HG03159 (cell line): ENCODE measurements around the gene FMN1.
"Not testable (repeated sequence)": the region's sequence is repeated elsewhere in the genome, so short reads cannot be mapped to it uniquely, and the experiment has no call there.

ENCODE experiments used
- ATAC-seq: cut with Tn5 transposase; IDR thresholded peaks from one replicate; pipeline ENCODE4 v1.9.1; 2021; ENCODE audit warnings: mild to moderate bottlenecking, moderate library complexity; ENCODE audit not compliant: unreplicated experiment

The FMN1 gene

GRCh38 chr15:32871883-32872282 is 322.6 kb downstream of the FMN1 start:
- ATAC-seq, result no peak

DNA sequence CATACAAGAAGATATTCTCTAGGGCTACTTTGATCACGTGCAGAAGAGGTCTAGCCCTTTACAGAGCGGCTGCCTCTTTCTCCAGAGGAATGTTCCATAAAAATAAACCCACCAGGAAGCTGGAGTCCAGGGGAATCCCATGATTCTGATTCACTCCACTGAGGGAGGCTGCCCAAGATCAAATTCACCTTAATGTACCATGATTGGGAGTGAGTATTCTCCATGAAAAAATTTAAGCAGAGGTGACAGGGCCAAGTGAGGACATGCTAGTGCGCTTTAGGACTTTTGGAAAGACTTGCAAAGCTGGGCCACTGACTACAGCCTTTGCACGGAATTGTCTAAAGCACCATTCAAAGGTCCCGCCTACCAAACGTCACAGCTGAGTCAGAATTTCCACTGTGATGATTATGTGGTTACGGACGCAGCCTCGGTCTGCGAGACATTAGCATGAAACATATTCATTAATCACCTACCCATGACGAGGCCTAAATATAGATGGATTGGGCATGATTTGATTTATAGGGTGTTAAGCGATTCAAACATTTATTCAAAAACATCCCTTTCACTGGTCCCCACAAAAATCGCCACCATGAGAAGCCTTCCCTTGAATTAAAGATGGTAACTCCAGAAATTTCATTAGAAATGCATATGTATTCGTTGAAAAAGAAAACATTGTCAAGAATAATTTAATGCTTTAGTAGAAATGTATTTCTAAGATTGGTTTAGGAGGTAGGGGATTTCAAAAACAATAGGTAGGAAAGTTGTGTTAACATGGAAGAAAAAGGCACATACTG is 324.1 kb downstream of the FMN1 start:
- ATAC-seq, result peak; percentile 45

DNA sequence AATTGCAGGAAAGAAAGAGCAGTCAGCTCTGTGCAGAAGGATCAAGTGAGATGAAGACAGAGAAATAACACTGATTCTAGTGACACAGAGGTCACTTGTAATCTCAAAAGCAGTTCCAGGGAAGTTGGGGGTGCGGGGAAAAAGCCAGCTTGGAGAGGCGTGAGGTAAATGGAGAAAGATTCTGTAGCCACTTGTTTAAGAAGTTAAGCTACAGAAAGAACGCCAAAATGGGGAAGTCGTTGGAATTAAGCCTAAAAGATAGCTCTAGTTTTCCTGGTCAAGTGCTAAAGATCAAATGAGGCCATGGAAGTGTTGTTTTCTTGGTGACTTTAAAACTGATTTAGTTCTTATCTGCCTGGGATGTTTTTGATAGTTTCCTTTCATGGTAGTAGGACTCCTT is 324.7 kb downstream of the FMN1 start:
- no peak for ATAC-seq

DNA sequence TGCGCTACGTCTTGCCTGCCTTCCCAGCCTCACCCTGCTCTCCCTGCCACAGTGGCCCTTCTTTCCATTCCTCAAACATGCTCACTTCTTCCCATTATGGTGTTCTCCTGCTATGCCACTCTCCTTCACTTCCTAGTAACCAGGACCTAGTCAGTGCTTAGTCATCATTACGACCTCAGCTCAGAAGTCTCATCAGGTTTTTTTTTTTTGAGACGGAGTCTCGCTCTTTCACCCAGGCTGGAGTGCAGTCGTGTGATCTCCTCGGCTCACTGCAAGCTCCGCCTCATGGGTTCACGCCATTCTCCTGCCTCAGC is 327.2 kb downstream of the FMN1 start:
- ATAC-seq, result no peak

DNA sequence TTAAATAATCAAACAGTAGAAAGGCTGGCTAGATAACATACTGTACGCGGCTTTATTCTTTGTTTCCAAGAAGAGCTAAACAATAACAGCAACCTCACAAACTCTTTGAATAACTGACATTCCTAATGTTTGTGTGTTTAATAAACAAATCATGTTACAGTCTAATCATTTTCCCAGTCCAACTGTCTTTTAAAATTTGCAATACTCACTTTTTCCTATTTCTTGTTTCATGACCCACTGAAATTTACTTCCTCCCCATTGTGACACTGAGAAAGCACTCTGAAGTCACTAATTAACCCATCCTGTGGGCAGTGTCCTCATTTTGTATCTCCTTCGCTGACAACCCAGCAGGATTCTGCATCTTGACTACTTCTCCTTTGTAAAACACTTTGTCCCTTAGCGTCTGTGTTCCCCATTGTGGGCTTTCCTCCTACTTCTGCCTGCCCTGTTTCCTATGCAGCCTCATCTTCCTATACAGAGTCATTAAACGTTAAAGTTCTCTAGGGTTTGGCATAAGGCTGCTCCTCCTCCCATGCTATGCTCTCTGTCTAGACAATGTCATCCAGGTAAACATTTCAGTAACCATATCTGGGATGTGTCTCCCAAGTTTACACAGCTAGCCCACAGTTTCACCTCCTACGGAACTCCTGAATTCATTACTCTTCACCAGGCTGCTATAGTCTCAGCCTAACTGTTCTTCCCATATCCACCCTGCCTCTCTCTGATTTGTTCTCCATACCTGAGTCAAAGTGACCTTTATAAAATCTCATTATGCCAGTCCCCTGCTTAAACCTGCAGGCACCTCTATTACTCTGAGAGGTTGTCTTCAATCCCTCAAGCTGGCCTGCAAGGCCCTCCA is 327.8 kb downstream of the FMN1 start:
- ATAC-seq, result no peak

DNA sequence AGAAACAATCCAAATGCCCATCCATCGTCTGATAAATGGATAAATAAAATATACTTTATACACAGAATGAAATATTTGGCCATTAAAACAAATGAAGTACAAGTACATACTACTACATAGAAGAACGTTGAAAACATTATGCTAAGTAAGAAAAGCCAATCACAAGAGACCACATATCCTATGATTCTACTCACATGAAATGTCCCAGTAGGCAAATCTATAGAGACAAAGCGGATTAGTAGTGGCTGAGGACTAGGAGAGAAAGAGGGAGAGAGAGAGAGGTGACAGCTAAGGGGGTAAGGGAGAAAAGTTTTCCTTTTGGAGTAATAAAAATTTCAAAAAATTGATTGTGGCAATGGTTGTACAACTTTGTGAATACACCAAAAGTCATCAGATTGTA is 329.7 kb downstream of the FMN1 start:
- ATAC-seq, result no peak

DNA sequence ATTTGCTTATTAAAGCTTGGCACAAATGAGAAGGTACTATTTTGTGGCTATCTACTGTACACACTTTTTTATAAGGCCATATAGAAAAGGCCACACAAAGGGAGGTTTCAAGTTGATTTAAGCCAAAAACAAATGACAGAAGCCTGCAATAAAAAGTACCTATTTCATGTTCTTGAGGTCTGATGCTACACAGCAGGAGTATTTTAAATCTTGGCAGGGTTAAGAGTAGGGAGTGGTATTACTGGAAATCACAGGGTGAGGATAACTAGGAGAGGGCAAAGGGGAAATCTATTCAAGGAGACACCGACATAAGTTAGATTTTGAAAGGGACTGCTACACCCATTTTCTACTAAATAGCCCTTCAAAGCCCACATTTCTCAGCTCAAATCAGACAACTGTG is 330.5 kb downstream of the FMN1 start:
- ATAC-seq, result no peak

- no peak for ATAC-seq
Observed at GRCh38 chr15:32861761-32862160, 332.8 kb downstream of the FMN1 start.

DNA sequence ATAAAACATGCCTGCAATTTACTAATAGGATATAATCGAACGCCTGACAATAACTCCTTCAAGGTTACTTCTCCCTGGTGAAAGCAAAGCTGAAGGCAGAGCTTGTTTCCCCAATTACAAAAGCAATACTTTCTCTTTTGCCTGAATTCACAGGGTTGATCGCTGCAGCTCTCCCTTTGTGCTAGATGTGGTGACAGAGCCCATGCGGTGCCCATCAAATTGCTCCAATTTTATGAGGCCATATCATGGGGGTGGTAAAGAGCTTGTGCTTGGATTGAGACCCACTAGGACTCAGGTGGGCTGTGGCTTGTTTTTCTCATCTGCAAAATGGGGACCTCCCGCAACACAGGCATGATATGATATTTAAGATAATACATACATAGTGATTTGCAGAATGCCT is 333.3 kb downstream of the FMN1 start:
- ATAC-seq, result no peak

DNA sequence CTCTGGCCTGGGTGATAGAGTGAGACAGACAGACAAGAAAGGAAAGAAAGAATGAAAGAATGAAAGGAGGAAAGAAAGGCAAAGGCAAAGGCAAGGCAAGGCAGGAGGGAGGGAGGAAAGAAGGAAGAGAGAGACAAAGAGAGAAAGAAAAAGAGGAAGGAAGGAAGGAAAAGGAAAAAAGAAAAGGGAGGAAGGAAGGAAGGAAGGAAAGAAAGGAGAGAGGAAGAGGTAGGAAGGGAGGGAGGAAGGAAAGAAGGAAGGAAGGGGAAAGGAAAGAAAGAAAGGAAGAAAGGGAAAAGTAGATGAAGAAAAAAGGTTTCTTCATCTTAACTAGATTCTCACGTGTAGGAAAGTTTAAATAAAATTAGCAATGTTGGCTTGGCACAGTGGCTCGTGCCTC is 334.5 kb downstream of the FMN1 start:
- no peak for ATAC-seq

- ATAC-seq, result no peak
Observed at GRCh38 chr15:32859251-32859650, 335.3 kb downstream of the FMN1 start.

GRCh38 chr15:32857732-32858131 is 336.8 kb downstream of the FMN1 start:
- ATAC-seq, result no peak

DNA sequence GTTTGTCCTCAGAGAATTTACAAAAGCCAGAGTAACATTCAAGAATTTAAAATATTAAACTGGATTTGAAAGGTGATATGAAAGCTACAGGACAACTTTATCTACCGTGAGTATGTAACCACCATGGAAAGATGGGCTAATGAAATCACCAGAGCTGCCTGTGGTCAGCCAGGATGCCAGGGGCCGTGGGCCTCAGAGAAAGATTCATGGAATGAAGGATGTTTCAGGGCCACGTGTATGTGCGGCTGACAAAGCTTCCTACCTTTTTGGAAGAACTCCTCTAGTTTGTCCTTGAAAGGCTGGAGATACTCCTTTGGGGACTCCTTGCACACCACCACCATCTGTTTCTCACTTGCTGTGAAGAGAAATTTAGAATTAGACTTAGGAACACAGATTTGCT is 337.8 kb downstream of the FMN1 start:
- no peak for ATAC-seq

DNA sequence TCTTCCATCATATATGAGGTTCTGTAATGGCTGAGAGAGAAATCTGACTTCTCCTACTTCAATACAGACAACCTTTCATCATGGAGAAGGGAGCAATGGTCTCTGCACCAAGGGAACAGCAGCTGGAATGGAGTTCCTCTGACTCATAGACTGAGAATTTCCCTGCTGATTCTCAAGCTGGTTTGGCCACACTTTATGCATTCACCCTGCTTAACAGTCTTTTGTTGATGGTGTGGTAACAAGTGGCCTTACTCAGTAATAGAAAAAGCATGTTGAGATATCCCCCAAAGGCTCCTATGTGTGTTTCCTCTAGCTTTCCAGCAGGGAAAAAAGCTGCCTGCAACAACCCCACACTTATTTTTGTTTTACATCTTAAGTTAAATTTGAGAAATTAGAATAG is 338.6 kb downstream of the FMN1 start:
- no peak for ATAC-seq

- no peak for ATAC-seq
Observed at GRCh38 chr15:32853592-32853991, 340.9 kb downstream of the FMN1 start.

- ATAC-seq, result no peak
Observed at GRCh38 chr15:32852771-32853170, 341.7 kb downstream of the FMN1 start.

GRCh38 chr15:32852017-32852416 is 342.5 kb downstream of the FMN1 start:
- no peak for ATAC-seq

GRCh38 chr15:32851572-32851971 is 342.9 kb downstream of the FMN1 start:
- no peak for ATAC-seq

DNA sequence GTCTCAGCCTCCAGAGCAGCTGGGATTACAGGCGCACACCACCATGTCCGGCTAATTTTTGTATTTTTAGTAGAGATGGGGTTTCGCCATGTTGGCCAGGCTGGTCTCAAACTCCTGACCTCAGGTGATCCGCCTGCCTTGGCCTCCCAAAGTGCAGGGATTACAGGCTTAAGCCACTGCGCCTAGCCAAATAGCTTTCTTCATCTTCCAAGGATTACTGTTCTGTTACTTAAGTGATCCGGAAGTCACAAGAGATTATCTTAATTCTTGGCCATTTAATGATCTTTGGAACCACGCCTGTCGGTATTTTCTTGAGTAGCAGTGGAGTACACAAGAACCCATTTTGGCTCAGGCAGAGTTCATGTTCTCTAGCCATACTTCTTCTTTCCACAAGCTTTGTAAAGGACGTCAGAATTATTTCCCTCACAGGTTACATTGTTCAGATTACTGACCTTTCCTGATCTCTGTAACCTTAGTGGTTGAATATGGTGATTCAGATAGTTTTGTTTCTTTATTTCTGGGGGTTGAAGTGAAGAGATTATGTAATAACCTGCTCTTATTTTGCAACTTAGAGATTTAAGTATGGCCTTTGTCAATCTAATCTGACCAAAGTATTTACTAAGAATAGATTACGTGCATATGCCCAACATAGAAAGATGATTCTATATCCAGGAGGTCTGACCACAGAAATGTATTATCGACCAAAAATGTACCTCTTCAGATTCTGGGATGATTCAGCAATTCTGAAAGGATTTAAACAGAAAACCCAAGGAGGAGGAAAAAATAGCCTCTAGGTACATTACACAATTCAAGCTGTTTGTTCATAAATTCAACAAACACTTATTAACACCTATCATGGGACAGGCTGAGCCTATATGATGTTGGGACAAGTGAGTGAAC is 344.5 kb downstream of the FMN1 start:
- no peak for ATAC-seq

DNA sequence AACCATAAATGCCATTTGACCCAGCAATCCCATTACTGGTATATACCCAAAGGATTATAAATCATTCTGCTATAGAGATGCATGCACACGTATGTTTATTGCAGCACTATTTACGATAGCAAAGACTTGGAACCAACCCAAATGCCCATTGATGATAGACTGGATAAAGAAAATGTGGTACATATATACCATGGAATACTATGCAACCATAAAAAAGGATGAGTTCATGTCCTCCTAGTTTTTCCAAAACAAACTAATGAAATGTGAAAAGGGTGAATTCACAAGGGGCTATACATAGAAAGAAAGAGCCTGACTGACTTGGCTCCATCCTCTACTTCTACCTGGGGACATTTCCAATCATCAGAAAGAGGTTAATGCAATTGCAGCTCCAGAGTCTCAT is 347.8 kb downstream of the FMN1 start:
- ATAC-seq, result not testable (repeated sequence)

- ATAC-seq, result no peak
Observed at GRCh38 chr15:32844118-32844711, 350.3 kb downstream of the FMN1 start.
